GM21447 (cell line): ENCODE measurements around the gene FST.

Experiments
- ATAC-seq: cut with Tn5 transposase; IDR thresholded peaks from one replicate; pipeline ENCODE4 v1.9.1; 2021; ENCODE audit not compliant: unreplicated experiment

FST gene

DNA sequence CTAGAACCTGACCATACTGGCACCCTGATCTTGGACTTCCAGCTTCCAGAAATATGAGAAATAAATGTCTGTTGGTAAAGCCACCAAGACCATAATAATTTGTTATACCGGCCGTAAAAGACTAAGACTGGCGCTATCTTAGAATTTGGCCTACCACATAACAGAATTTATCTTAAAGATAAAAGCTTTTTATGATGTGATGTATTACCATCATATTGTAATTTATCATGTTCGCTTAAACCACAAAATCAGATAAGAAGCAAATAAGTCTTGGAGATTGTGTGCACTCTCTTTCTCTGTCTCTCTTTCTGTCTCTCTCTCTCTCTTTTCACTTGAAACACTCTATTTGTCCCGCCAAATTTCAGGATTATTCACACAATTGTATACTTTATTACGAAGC lies 35.6 kb downstream of the FST start:
- no peak for ATAC-seq

- no peak for ATAC-seq
Measured at GRCh38 chr5:53520813-53521212, 40.4 kb downstream of the FST start.
